GM21390 (cell line): ENCODE data around the gene ATP2C2.
"Not testable (repeated sequence)": the region's sequence is repeated elsewhere in the genome, so short reads cannot be mapped to it uniquely, and the experiment has no call there.

Experiments
- ATAC-seq: cut with Tn5 transposase; IDR thresholded peaks from one replicate; pipeline ENCODE4 v1.9.1; 2021; ENCODE audit not compliant: unreplicated experiment

Gene ATP2C2

DNA sequence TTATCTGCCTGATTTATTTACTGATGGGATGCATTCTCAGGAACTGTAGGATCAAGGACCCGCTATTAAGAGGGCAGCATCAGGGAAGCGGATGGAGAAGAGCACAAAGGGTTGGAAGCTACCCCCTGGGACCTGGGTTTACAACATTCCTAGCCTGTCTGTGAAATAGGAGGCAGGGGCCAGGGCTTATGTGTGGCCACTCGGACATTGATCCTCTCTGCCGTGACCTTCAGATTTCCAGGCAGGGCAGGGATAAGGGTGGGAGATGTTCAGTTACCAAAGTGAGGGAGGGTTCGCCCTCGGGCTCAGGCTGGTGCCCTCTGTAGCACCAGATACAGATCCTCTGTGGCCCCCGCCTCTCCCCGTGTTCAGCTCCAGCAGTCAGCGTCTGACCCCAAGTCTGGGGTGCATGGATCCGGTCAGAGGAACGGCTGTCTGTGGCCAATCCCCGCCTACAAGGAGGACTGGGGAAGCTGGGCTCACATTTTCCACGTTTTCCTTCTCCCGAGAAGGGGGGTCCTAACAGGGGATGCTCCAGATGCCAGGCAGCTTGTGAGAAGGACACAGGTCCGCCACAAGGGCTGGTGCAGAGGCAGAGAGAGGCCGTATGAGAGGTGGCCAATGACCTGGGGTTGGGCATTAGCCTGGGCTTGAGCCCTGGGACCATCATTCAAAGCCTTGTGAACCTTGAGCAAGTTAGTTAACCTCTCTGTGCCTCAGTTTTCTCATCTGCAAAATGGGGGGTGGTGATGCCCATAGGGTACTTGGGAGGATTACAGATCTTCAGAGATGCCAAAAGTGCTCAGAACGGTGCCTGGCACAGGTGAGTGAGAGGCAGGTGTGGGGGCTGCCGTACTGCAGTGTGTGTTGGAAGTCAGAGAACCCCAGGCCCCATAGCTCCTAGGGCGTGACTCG, 48.3 kb downstream of the ATP2C2 start:
- no peak for ATAC-seq

DNA sequence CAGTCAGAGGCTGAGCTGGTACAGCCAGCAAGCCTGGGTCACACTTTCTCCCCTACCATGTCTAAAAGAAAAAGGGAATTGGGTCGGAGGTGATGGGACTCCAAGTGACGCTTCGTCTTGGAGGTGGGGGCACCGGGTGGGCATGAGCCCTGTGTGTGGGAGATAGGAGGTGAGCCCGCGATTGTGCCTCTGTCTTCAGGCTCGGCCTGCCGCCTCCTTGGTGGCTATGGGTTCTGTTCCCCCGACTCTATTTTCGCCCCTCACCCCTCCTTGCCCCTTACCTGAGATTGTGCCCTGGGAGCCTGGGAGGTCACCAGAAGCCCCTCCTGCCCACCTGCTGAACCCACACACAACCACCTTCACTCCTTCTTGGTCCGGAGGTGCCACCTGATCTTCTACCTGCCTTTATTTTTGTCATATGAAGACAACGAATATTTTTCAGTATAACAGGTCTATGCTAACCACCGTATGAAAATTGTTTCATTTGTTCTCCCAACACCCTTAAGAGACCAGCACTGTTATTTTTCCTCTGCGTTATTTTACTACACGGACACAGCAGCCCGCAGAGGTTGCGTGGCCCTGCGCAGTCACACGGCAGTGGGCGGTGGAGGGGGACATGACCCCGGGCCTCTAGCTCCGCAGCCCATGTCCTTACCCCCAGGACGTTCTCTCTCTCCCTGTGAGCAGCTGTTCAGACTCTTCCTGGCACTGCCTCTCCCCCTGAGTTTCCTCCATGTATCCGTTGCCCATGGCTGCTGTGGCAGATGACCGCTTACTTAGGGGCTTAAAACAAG, 49.9 kb downstream of the ATP2C2 start:
- ATAC-seq, result no peak

DNA sequence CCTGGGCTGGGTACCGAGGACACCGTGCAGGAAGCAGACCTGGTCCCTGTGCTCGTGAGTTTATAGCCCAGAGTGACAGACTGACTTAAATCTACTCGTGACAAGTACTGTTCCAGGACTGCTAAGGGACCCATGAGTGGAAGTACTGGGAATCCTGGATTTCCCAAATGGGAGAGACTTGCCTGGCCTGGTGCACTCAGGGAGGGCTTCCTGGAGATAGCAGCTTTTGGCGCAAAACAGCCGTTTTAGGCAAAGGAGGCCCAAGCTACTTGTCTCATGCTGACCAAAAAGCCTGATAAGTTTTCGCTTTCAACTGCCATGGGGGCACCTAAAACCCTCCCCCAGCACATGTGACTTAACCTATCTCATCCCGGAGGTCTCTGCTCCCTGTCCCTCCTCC, 51.4 kb downstream of the ATP2C2 start:
- no peak for ATAC-seq

DNA sequence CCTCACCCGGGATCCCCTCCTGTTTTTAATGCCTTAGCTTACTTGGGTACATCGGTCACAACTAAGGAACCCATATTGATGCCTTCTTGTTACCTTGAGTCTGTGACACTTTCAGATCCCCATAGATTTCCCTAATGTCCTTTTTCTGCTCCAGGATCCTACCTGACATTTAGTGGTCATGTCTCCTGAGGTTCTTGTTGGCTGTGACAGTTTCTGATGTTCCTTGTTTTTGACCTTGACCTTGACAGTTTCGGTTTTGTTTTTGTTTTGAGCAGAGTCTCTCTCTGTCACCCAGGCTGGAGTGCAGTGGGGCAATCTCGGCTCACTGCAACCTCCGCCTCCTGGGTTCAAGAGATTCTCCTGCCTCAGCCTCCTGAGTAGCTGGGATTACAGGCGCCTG, 52.2 kb downstream of the ATP2C2 start:
- ATAC-seq, result not testable (repeated sequence)

DNA sequence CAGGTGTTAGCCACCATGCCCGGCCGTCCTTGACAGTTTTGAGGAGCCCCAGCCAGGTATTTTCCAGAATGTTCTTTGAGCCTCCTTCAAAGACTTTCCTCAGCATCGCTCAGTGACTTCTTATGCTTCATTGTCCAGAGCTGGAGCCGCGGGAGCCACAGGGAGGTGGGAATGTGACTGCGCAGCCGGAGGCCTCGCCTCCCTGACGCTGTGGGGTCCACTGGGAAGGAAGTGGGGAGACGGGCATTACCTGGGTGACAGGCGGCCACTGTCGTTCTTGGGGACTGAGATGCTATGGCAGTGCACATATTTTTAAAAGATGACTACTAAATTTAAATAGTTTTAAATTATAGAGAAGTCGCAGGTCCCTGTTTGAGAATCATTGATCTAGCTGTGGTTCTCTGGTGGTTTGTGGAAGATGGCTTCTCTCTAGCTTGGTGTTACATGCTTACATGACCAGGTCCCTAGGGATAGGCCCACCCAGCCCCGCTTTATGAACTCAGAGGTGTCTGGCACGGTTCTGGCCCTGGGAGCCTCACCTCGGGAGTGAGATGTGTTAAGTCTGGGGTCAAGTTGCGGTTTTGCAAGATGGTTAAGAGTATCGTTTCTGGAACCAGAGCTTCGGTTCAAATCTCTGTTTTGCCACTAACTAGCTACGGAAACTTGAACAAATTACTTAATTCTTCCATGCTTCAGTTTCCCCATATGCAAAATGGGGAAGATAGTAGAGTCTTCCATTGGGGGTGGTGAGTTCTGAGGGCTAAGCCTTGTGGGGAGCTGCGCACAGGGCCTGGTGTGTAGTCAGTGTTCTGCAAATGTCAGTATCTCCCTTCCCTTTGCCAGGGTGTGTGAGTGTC, 53.0 kb downstream of the ATP2C2 start:
- ATAC-seq, result no peak

GRCh38 chr16:84421938-84422220, 53.5 kb downstream of the ATP2C2 start:
- ATAC-seq, result no peak

GRCh38 chr16:84423416-84423837, 55.1 kb downstream of the ATP2C2 start:
- no peak for ATAC-seq

GRCh38 chr16:84425696-84426095, 57.4 kb downstream of the ATP2C2 start:
- ATAC-seq, result no peak

DNA sequence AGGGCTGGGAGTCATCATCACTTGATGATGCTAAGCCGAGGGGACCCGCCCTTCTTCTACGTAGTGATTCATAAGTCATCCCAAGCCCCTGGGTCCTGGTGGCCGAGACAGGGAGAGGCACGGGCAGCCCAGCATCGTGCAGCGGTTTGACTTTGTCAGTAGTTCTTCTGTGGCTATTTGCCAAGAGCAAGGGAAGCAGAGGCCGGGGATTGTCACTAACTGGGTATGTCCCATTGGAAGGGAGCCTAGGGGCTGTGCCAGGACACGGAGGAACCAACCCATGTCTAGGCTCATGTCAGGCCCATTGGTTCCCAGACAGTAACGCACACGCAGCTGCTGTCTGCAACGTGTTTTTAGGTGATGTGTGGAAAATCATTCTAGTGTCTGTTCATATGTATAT, 58.5 kb downstream of the ATP2C2 start:
- no peak for ATAC-seq

DNA sequence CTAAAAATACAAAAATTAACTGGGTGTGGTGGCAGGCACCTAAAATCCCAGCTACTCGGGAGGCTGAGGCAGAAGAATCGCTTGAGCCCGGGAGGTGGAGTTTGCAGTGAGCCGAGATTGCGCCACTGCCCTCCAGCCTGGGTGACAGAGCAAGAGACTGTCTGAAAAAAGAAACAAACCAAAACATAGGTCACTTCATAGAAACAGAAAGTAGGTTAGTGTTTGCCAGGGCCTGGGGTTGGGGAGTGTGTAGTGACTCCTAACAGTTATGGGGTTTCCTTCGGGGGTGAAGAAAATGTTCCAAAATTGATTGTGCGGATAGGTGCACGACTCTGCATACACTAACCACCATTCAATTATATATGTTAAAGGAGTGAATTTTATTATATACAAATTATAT, 59.2 kb downstream of the ATP2C2 start:
- no peak for ATAC-seq

- no peak for ATAC-seq
These were observed 62.5 kb downstream of the ATP2C2 start for GRCh38 chr16:84430860-84431259.

DNA sequence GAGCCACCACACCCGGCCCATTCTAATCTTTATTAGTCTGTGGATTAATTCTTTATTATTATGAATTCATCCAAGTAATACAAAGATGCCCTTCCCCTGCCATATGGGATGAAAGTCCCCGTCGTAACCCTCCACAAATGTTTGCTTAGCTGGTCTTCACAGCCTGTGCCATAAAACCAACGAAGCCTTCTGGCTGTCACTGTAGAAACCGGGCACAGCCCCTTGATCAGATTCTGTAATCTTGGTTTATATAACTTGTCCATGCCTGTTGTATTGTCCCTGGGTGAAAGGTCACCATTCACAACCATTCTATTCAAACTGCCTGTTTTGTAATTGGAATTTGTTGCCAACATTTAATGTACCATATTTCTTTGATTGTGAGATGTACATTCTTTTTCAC, 66.5 kb downstream of the ATP2C2 start:
- ATAC-seq, result no peak

GRCh38 chr16:84436196-84436595, 67.9 kb downstream of the ATP2C2 start:
- ATAC-seq, result no peak

DNA sequence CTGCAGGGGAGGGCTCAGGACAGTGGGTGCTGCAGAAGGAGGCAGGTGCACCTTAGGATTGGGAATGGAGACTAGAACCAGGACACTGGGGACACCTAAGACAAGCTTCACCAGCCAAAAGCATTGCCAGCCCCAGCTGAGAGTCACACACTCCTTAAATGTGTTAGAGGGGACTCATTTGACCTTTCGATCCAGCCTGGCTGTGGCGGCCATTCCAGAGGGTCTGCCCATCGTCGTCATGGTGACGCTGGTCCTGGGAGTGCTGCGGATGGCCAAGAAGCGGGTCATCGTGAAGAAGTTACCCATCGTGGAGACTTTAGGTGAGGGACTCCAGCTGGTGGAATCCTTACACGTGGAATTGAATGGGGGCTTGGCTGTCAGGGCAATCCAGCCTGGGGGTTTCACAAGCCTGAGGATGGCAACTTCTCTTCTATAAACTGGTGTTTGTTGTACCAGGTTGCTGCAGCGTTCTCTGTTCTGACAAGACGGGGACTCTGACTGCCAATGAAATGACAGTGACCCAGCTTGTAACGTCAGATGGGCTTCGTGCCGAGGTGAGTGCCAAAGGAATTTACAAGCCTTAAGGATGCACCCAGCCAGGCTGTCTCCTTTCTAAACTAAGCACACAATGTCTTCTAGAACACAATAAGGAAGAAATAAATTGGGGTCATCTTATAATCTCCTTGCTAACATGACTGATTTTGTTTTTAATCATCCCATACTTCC, 70.8 kb downstream of the ATP2C2 start:
- no peak for ATAC-seq

GRCh38 chr16:84442416-84443145, 74.2 kb downstream of the ATP2C2 start:
- ATAC-seq, result no peak

GRCh38 chr16:84443166-84443802, 74.9 kb downstream of the ATP2C2 start:
- no peak for ATAC-seq

- no peak for ATAC-seq
These were observed 76.1 kb downstream of the ATP2C2 start for GRCh38 chr16:84444476-84444875.

GRCh38 chr16:84446084-84446483, 77.7 kb downstream of the ATP2C2 start:
- ATAC-seq, result no peak

GRCh38 chr16:84446596-84447392, 78.5 kb downstream of the ATP2C2 start:
- no peak for ATAC-seq
